DMS53 treated with DMSO at 0.1 percent for 48 hours (cell line): ENCODE measurements around the gene TMEM258.

Experiments used
- DNase-seq: peaks from one replicate; lab custom pipeline; 2025; ENCODE audit not compliant: unreplicated experiment; lab: John Stamatoyannopoulos, UW

Gene TMEM258

GRCh38 chr11:61777234-61778090 lies 14.9 kb downstream of the TMEM258 start:
- no peak for DNase-seq

- peak; percentile 43 for DNase-seq
Measured at GRCh38 chr11:61776561-61777075, 15.8 kb downstream of the TMEM258 start.

- DNase-seq = no peak
Measured at GRCh38 chr11:61775606-61776554, 16.5 kb downstream of the TMEM258 start.

- DNase-seq = no peak
Measured at GRCh38 chr11:61775106-61775505, 17.3 kb downstream of the TMEM258 start.

- no peak for DNase-seq
Measured at GRCh38 chr11:61774411-61774810, 18.0 kb downstream of the TMEM258 start.

GRCh38 chr11:61773809-61774208 lies 18.6 kb downstream of the TMEM258 start:
- no peak for DNase-seq

- no peak for DNase-seq
Measured at GRCh38 chr11:61773356-61773755, 19.0 kb downstream of the TMEM258 start.

GRCh38 chr11:61771985-61772455 lies 20.4 kb downstream of the TMEM258 start:
- no peak for DNase-seq

- DNase-seq = no peak
Measured at GRCh38 chr11:61771195-61771894, 21.1 kb downstream of the TMEM258 start.

- DNase-seq = no peak
Measured at GRCh38 chr11:61769946-61770683, 22.3 kb downstream of the TMEM258 start.

GRCh38 chr11:61769169-61769920 lies 23.1 kb downstream of the TMEM258 start:
- no peak for DNase-seq

- no peak for DNase-seq
Measured at GRCh38 chr11:61768376-61769076, 23.9 kb downstream of the TMEM258 start.

- DNase-seq = no peak
Measured at GRCh38 chr11:61766353-61766841, 26.0 kb downstream of the TMEM258 start.

GRCh38 chr11:61765550-61766253 lies 26.7 kb downstream of the TMEM258 start:
- no peak for DNase-seq

GRCh38 chr11:61764606-61765260 lies 27.7 kb downstream of the TMEM258 start:
- no peak for DNase-seq

GRCh38 chr11:61763930-61764605 lies 28.3 kb downstream of the TMEM258 start:
- DNase-seq = no peak

- no peak for DNase-seq
Measured at GRCh38 chr11:61762798-61763197, 29.6 kb downstream of the TMEM258 start.
